C4-2B (cell line): Measurements from ENCODE around the gene SRMS.

Source experiments
- ZFX ChIP-seq: fragments of 450-650 bp; IDR thresholded peaks from 2 replicates; pipeline ENCODE4 v1.6.1; 2017
- TF ChIP-seq, protein P1 (sequence below): fragments of 450-650 bp; conservative IDR thresholded peaks from 2 replicates; pipeline ENCODE4 v1.5.1; 2017; ENCODE audit warnings: mild to moderate bottlenecking

GRCh38 chr20:63580796-63581461, 33.4 kb upstream of the SRMS start:
- TF ChIP-seq, protein P1, sequence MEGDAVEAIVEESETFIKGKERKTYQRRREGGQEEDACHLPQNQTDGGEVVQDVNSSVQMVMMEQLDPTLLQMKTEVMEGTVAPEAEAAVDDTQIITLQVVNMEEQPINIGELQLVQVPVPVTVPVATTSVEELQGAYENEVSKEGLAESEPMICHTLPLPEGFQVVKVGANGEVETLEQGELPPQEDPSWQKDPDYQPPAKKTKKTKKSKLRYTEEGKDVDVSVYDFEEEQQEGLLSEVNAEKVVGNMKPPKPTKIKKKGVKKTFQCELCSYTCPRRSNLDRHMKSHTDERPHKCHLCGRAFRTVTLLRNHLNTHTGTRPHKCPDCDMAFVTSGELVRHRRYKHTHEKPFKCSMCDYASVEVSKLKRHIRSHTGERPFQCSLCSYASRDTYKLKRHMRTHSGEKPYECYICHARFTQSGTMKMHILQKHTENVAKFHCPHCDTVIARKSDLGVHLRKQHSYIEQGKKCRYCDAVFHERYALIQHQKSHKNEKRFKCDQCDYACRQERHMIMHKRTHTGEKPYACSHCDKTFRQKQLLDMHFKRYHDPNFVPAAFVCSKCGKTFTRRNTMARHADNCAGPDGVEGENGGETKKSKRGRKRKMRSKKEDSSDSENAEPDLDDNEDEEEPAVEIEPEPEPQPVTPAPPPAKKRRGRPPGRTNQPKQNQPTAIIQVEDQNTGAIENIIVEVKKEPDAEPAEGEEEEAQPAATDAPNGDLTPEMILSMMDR: no peak
- no peak for TF ChIP-seq ZFX
